ENCODE measurements around the gene ADAMTS17. TPM values are rescaled to one million over a fixed set of nuclear protein-coding genes. Genes with fewer than 3 reads are reported as not detected.

Gene ADAMTS17
- total RNA-seq, 1 experiment from 2014 or later = 7.7 TPM

GRCh38 chr15:99984491-99985243 lies 357.1 kb downstream of the ADAMTS17 start:
- no peak overlapping the region for H3K27ac Mint-ChIP-seq (ENCODE audit: low read depth, unreplicated experiment)
- H3K36me3 Mint-ChIP-seq (ENCODE audit: insufficient read depth, unreplicated experiment) = no peaks in the 10 kb centered on the region
- no peaks in the 10 kb centered on the region for H3K9me3 Mint-ChIP-seq (ENCODE audit: unreplicated experiment)
- CTCF ChIA-PET = interaction anchor here (0.6 kb wide), 1 partner anchor 58 kb away, joined by 4 read pairs; no protein-coding TSS in a partner anchor
- TF ChIP-seq CTCF (IDR thresholded peaks at IDR 0.05; ENCODE audit: unreplicated experiment) = no peak
- peaks cover 15% of the 10 kb centered on the region for H3K4me1 Mint-ChIP-seq (ENCODE audit: insufficient read depth, unreplicated experiment)
- no TSS peak for BruUV-seq (replicated peaks)
- H3K4me3 Mint-ChIP-seq (ENCODE audit: unreplicated experiment) = no peak overlapping the region
- H3K27me3 Mint-ChIP-seq (ENCODE audit: insufficient read depth, unreplicated experiment) = no peaks in the 10 kb centered on the region
- DNase-seq (ENCODE audit: unreplicated experiment) = no peak
- POLR2A ChIA-PET = interaction anchor here (1.1 kb wide), 1 partner anchor 12 kb away, joined by 3 read pairs; no protein-coding TSS in a partner anchor
- intact Hi-C loops (cut with micrococcal nuclease) = no loop called here

- intact Hi-C loops (cut with micrococcal nuclease) = no loop called here
- TF ChIP-seq CTCF (IDR thresholded peaks at IDR 0.05; ENCODE audit: unreplicated experiment) = no peak
- CTCF ChIA-PET = no interaction called here
Observed at GRCh38 chr15:99983886-99984286, 357.9 kb downstream of the ADAMTS17 start.

GRCh38 chr15:99983171-99983885 lies 358.4 kb downstream of the ADAMTS17 start:
- no peak for DNase-seq (ENCODE audit: unreplicated experiment)
- no peaks in the 10 kb centered on the region for H3K36me3 Mint-ChIP-seq (ENCODE audit: insufficient read depth, unreplicated experiment)
- no peaks in the 10 kb centered on the region for H3K27me3 Mint-ChIP-seq (ENCODE audit: insufficient read depth, unreplicated experiment)
- CTCF ChIA-PET = interaction anchor here (0.6 kb wide), 2 partner anchors 33 to 118 kb away, joined by 3 read pairs; no protein-coding TSS in a partner anchor
- peaks cover 15% of the 10 kb centered on the region for H3K4me1 Mint-ChIP-seq (ENCODE audit: insufficient read depth, unreplicated experiment)
- no peak for TF ChIP-seq CTCF (IDR thresholded peaks at IDR 0.05; ENCODE audit: unreplicated experiment)
- no peak overlapping the region for H3K4me3 Mint-ChIP-seq (ENCODE audit: unreplicated experiment)
- intact Hi-C loops (cut with micrococcal nuclease) = no loop called here
- no TSS peak for BruUV-seq (replicated peaks)
- POLR2A ChIA-PET = no interaction called here
- H3K27ac Mint-ChIP-seq (ENCODE audit: low read depth, unreplicated experiment) = no peak overlapping the region
- H3K9me3 Mint-ChIP-seq (ENCODE audit: unreplicated experiment) = no peaks in the 10 kb centered on the region

More at GRCh38 chr15:99983886-99984286, 357.9 kb downstream of the ADAMTS17 start:
- H3K27me3 Mint-ChIP-seq (ENCODE audit: insufficient read depth, unreplicated experiment) = no peaks in the 10 kb centered on the region
- no peak for DNase-seq (ENCODE audit: unreplicated experiment)
- BruUV-seq (replicated peaks) = no TSS peak
- no peaks in the 10 kb centered on the region for H3K36me3 Mint-ChIP-seq (ENCODE audit: insufficient read depth, unreplicated experiment)
- POLR2A ChIA-PET = no interaction called here
- H3K4me1 Mint-ChIP-seq (ENCODE audit: insufficient read depth, unreplicated experiment) = peaks cover 15% of the 10 kb centered on the region
- no peak overlapping the region for H3K27ac Mint-ChIP-seq (ENCODE audit: low read depth, unreplicated experiment)
- H3K9me3 Mint-ChIP-seq (ENCODE audit: unreplicated experiment) = no peaks in the 10 kb centered on the region
- H3K4me3 Mint-ChIP-seq (ENCODE audit: unreplicated experiment) = no peak overlapping the region

- POLR2A ChIA-PET = no interaction called here
- CTCF ChIA-PET = interaction anchor here (0.6 kb wide), 3 partner anchors 34 to 629 kb away, joined by 3 read pairs; no protein-coding TSS in a partner anchor
- H3K27ac Mint-ChIP-seq (ENCODE audit: low read depth, unreplicated experiment) = no peak overlapping the region
- no peaks in the 10 kb centered on the region for H3K36me3 Mint-ChIP-seq (ENCODE audit: insufficient read depth, unreplicated experiment)
- intact Hi-C loops (cut with micrococcal nuclease) = no loop called here
- no peak for TF ChIP-seq CTCF (IDR thresholded peaks at IDR 0.05; ENCODE audit: unreplicated experiment)
- no peaks in the 10 kb centered on the region for H3K27me3 Mint-ChIP-seq (ENCODE audit: insufficient read depth, unreplicated experiment)
- peaks cover 15% of the 10 kb centered on the region for H3K4me1 Mint-ChIP-seq (ENCODE audit: insufficient read depth, unreplicated experiment)
- H3K9me3 Mint-ChIP-seq (ENCODE audit: unreplicated experiment) = no peaks in the 10 kb centered on the region
- no peak for DNase-seq (ENCODE audit: unreplicated experiment)
- no peak overlapping the region for H3K4me3 Mint-ChIP-seq (ENCODE audit: unreplicated experiment)
- BruUV-seq (replicated peaks) = no TSS peak
Observed at GRCh38 chr15:99982662-99983061, 359.1 kb downstream of the ADAMTS17 start.

Data from MCF 10A (cell line).